Skeletal muscle satellite cell (primary cell): ENCODE data around the gene UNC79. TPM values are rescaled to one million over a fixed set of nuclear protein-coding genes. Genes with fewer than 3 reads are reported as not detected.

Source experiments
- H3K27me3 ChIP-seq: 2 replicates; pipeline ENCODE4 v1.7.0; 2013; ENCODE audit warnings: low read length; ENCODE audit not compliant: control insufficient read depth, insufficient read depth
- H3K36me3 ChIP-seq: 2 replicates; pipeline ENCODE4 v1.7.0; 2013; ENCODE audit warnings: mild to moderate bottlenecking, control low read depth, low read length; ENCODE audit not compliant: insufficient read depth
- H3K4me1 ChIP-seq: 2 replicates; pipeline ENCODE4 v1.7.0; 2013; ENCODE audit warnings: low read length; ENCODE audit not compliant: control insufficient read depth, insufficient read depth
- H3K4me2 ChIP-seq: 2 replicates; pipeline ENCODE4 v1.7.0; 2013; ENCODE audit warnings: mild to moderate bottlenecking, low read length
- H3K4me3 ChIP-seq: 2 replicates; pipeline ENCODE4 v1.7.0; 2013; ENCODE audit warnings: low read length
- H3K9ac ChIP-seq: 2 replicates; pipeline ENCODE4 v1.7.0; 2013; ENCODE audit warnings: mild to moderate bottlenecking, low read depth, low read length, moderate library complexity
- H3K9me3 ChIP-seq: replicated peaks from 2 replicates; pipeline ENCODE4 v1.7.0; 2013; ENCODE audit warnings: mild to moderate bottlenecking, control low read depth, low read length
- small RNA-seq: library from RNA; depleted of rRNA; stranded (forward); fragments of <200 nt; gene quantifications from one replicate; pipeline ENCODE3, GENCODE V24; 2012

Gene UNC79

DNA sequence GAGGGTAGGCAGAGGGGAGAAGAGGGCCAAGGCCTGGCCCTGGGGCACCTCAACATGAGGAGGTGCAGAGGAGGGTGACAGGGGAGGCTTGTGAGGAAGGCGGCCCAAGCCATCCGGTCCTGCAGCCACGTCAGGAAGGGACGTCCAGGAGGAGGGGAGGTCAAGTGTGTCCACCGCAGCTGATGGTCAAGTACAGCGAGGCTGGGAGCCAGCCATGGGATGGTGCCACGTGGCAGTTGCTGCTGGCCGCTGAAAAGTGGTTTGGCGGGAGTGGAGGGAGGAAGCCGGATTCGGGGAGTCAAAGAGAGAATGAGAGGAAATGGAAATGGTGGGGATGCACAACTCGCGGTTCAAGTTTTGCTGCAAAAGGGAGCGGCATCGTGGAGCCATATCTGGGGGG lies 316.4 kb downstream of the UNC79 start:
- Histone ChIP-seq H3K4me2 (no peak overlapping the region), H3K9me3 (peaks cover 8% of the 10 kb centered on the region), H3K36me3 (no peaks in the 10 kb centered on the region), H3K27me3 (no peaks in the 10 kb centered on the region), H3K9ac (no peak overlapping the region), H3K4me1 (no peaks in the 10 kb centered on the region), H3K4me3 (no peak overlapping the region)

DNA sequence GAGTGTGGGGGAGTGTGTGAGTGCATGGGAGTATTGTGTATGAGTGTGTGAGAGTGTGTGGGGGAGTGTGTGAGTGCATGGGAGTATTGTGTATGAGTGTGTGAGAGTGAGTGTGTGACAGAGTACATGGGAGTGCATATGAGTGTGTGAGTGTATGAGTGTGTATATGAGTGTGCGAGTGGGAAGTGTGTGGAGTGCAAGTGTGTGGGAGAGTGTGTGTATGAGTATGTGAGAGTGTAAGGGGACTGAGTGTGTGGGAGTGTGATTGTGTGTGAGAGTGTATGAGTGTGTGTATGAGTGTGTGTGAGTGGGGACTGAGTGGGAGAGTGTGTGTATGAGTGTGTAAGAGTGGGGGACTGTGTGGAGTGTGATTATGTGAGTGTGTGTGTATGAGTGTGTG lies 316.8 kb downstream of the UNC79 start:
- H3K4me1 ChIP-seq: no peaks in the 10 kb centered on the region
- H3K27me3 ChIP-seq: no peaks in the 10 kb centered on the region
- no peak overlapping the region for H3K9ac ChIP-seq
- H3K36me3 ChIP-seq: no peaks in the 10 kb centered on the region
- no peak overlapping the region for H3K4me3 ChIP-seq
- no peak overlapping the region for H3K4me2 ChIP-seq
- H3K9me3 ChIP-seq: peaks cover 8% of the 10 kb centered on the region

DNA sequence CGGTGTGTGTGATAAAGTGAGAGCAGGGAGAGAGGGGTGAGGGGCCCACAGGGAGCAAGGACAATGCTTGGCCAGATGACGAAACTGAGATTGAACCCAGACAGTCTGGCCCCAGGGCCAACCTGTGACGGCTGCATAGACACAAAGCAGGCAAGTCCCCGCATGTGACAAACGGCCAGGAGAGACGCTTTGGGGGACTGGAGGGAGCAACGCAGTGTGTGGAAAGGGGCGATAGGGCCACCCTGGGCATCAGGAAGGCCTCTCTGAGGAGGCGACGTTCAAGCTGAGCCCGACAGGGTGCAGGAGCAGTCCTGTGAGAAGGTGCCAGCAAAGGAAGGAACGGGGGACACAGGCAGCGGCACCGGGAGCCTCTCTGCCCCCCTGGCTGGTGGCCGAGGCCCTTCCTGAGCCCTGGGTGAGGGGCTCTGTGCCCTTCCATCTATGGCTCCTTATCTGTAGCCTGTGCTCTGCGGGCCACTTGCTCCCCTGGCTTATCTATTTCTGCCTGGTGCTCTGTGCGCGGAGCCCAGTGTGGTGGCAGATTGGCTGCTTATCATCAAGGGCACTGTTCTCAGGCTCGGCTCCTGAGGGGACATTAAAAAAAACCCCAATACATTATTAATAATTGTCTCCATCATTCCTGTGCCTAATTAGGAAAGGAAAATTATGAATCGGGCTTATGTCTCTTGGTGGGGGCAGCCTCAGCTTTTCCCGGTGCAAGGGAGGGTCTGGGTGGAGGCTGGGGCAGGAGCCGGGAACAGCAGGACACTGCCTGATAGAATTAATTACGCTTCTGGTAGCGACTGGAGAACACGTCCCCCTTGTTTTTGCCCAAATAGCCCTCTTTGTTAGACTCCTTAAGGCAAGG lies 317.7 kb downstream of the UNC79 start:
- H3K4me3 ChIP-seq: no peak overlapping the region
- no peaks in the 10 kb centered on the region for H3K27me3 ChIP-seq
- no peaks in the 10 kb centered on the region for H3K4me1 ChIP-seq
- no peak overlapping the region for H3K4me2 ChIP-seq
- peaks cover 5% of the 10 kb centered on the region for H3K9me3 ChIP-seq
- H3K36me3 ChIP-seq: no peaks in the 10 kb centered on the region
- H3K9ac ChIP-seq: no peak overlapping the region

DNA sequence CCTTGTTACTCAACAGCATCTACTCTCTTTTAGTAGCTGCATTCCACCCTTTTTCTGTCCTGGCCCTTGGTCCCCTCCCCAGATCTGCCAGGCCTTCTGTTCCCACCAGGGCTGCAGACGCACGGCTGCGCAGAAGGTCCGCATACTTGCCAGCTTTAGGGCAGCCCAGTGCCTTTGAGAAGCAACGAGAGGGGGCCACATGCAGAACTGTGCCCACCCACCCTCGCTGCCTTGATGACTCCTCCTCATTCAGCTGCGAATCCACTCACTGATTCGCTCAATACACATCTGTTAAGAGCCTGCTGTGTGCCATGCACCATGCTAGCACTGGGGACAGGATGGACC lies 318.3 kb downstream of the UNC79 start:
- Histone ChIP-seq H3K9ac (no peak overlapping the region), H3K4me2 (no peak overlapping the region), H3K27me3 (no peaks in the 10 kb centered on the region)

DNA sequence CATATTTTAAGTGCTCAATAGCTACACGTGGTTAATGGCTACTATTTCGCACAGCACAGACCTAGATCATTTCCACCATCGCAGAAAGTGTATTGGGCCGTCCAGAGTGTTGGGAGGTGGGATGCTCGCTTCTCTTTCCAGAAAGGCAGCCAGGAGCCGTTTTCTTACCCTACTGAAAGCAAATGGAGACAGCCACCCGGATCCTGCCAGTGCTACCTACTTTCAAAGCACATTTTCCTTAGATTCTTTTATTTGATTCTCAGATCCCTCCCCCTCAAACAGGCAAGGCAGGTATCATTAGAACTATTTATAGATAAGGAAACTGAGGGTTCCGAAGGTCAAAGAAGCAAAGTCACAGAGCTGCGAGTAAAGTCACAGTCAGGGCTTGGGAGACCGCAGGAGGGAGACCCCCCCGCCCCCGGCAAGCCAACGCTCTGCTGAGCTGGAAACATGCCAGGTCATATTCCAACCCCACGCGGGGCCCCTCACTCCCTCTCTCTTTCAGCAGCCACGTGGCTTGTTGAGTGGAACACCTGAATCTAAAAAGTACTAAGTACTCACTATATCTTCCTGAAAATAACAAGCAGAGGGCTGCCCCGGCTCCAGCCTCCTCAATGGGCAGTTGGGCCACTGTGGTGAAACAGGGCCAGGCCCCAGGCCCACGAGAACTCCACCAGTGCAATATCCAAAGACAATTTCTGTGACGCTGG lies 321.4 kb downstream of the UNC79 start:
- Histone ChIP-seq H3K4me1 (no peaks in the 10 kb centered on the region), H3K4me3 (no peak overlapping the region), H3K27me3 (no peaks in the 10 kb centered on the region), H3K9me3 (peaks cover 4% of the 10 kb centered on the region), H3K36me3 (no peaks in the 10 kb centered on the region), H3K4me2 (no peak overlapping the region), H3K9ac (no peak overlapping the region)

More for the DNA sequence above, 318.3 kb downstream of the UNC79 start:
- Histone ChIP-seq H3K4me1 (no peaks in the 10 kb centered on the region), H3K36me3 (no peaks in the 10 kb centered on the region), H3K4me3 (no peak overlapping the region), H3K9me3 (peaks cover 5% of the 10 kb centered on the region)

DNA sequence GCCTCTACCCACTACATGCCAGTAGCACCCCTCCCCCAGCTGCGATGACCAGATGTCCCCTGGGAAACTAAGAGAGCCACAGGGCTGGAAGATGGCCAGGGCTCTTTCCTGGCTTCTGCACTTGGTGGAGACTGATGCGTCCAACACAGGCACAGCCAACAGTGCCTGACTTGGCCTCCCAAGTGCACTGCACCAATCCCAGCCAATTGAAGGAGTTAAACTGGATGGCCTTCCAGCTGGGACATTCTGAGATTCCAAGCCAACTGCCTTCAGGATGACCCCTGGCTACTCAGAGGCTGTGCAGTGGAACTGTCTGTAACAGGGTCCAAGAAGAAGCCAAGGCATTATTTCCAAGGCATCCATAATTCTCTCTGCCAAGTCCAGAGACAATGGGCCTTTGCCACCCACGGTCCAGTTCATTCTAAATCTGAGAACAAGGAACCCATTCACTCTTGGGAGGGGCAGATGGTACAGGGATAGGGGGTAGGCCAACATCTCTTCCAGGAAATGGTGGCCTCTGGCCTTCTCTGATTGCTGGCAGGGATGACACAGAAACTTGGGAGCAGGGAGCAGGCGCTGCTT lies 322.3 kb downstream of the UNC79 start:
- Histone ChIP-seq H3K4me3 (no peak overlapping the region), H3K36me3 (no peaks in the 10 kb centered on the region), H3K9me3 (peaks cover 4% of the 10 kb centered on the region), H3K9ac (no peak overlapping the region), H3K4me1 (no peaks in the 10 kb centered on the region), H3K27me3 (no peaks in the 10 kb centered on the region), H3K4me2 (no peak overlapping the region)

DNA sequence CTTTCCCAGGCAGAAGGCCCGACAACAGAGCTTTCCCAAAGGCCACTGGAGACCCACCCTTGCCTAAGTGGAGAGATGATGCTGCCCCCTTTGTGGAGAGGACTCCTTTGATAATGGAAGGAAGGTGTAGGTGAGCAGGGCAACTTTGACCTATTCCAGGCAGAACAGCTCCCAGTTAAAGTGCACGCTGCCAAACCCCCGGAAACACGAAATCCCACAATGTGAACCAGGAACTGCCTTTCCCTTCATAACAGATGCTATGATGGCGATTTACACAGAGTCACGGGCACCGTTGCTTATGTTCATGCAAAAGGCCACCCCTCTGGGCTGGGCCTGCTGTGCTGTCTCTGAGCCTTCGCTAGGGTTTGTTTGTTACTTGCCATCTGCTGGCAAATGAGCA lies 322.9 kb downstream of the UNC79 start:
- Histone ChIP-seq H3K4me2 (no peak overlapping the region), H3K9ac (no peak overlapping the region), H3K36me3 (no peaks in the 10 kb centered on the region), H3K4me1 (no peaks in the 10 kb centered on the region), H3K27me3 (no peaks in the 10 kb centered on the region), H3K9me3 (peaks cover 4% of the 10 kb centered on the region), H3K4me3 (no peak overlapping the region)

DNA sequence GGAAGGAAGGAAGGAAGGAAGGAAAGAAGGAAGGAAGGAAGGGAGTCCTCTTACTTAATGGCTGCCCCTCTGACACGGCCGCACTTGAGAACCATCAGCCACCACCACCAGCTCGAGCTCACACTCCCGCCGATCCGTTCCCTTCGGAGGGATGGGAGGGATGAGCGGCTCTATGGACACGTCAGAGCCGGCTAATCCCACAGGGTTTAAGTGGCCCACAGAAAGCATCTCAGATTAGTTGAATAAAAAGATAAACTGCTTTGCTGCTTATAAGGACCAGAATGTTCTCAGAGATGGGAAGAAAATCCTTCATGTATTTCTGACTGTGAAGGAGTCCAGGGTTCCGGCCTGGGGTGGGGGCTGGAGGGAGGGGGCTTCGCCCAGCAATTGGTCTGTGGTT lies 326.5 kb downstream of the UNC79 start:
- Histone ChIP-seq H3K27me3 (no peaks in the 10 kb centered on the region), H3K4me3 (no peak overlapping the region), H3K9ac (no peak overlapping the region), H3K36me3 (no peaks in the 10 kb centered on the region), H3K4me2 (no peak overlapping the region), H3K4me1 (no peaks in the 10 kb centered on the region), H3K9me3 (peaks cover 7% of the 10 kb centered on the region)

Small RNA genes lying within 50 kb of the gene (small RNA-seq; reads per million reads assigned to genes)
- gene RF00019 (not detected), gene RF02271 (not detected), gene RNU6-1258P (not detected)
